Measurements from ENCODE around the gene CHD1.

DNA sequence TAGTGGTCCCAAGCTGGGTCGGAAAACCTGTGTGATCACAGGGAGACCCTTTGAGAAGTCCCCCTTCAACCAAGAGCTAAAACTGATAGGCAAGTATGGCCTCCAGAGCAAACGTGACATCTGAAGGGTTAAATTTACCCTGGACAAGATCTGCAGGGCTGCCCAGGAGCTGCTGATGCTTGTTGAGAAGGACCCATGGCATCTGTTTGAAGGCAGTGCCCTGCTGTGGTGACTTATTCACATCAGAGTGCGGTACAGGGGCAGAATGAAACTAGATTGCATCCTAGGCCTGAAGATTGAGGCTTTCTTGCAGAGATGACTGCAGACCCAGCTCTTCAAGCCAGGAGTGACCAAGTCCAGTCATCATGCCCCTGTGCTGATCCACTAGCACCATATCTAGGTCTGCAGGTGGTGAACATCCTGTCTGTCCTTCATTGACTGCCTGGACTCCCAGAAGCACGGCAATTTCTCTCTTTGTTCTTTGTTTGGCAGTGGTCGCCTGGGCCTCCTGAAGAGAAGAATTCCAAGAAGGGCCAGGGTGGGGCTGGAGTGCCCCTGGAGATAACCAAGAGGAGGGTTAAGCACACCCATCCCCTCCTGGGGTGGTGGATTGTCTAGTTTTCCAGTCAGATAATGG lies 25.7 kb upstream of the CHD1 start:
- TF ChIP-seq CTCF (IDR thresholded peaks at IDR 0.05; ENCODE audit: insufficient read depth, low read depth, low read length) (no peak), EZH2 (IDR thresholded peaks at IDR 0.05; ENCODE audit: insufficient read depth, low read length) (no peak)
